ENCODE data around the gene BORCS6. TPM values are rescaled to one million over a fixed set of nuclear protein-coding genes. Genes with fewer than 3 reads are reported as not detected.
A peak's percentile ranks its signal among the peaks of the same experiment; 100 is the strongest.
"Not testable (repeated sequence)": the region's sequence is repeated elsewhere in the genome, so short reads cannot be mapped to it uniquely, and the experiment has no call there.

Gene BORCS6
- total RNA-seq, 1 donor from 2014 or later: 8.5 TPM

DNA sequence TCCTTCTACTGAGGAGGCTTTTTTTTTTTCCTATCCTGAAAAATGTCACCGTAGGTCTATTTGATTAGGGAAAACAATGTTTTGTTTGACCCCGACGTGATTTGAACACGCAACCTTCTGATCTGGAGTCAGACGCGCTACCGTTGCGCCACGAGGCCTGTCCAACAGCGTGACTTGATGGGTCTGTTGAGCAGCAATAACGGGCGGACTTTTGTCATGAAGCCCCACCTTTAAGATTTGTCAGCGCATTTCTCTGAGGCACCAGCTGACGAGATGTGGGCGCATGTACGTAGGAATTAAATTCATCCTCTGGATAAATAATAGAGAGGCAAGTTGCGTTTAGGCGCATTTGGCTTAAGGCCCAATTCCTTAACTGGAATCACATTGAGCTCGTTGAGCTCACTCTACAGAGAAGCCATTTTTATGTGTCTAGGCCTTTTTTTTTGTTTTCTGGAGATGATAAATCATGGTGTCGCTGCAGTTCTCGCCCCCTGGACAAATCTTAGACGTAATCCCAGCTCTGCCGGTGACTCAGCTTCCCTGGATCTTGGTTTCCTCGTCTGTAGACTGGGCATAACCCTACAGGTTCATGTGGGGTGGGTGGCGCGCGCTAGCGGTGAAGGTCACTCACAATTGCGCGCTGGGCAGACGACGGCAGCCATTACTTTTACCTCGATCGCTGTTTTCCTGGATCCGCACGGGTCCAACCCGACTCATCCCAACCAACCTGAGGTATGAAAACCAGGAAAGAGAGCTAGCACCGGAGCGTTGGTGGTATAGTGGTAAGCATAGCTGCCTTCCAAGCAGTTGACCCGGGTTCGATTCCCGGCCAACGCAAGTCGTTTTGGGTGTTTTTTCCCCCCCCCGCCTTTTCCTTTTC lies 31.0 kb upstream of the BORCS6 start:
- ATAC-seq (ENCODE audit: poor library complexity) (peak; percentile 81), DNase-seq (peak; percentile 88)
- intact Hi-C loops (cut with DNase I): loop anchor here (2.0 kb wide), 1 partner anchor 34 kb away; no protein-coding TSS in a partner anchor

DNA sequence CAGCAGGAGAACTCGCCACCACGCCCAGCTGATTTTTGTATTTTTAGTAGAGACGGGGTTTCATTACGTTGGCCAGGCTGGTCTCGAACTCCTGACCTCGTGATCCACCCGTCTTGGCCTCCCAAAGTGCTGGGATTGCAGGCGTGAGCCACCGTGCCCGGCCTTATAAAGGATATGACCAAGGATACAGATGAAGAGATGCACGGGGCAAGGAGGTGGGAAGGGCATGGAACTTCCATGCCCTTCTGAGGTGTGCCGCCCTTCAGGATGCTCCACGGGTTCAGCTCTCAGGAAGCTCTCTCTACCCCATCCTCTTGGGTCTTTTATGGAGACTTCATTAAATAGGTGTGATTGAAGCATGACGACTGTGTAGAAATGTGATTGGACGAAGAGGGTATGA lies 24.0 kb upstream of the BORCS6 start:
- ATAC-seq (ENCODE audit: poor library complexity); intact Hi-C loops (cut with DNase I); DNase-seq: not testable (repeated sequence)

DNA sequence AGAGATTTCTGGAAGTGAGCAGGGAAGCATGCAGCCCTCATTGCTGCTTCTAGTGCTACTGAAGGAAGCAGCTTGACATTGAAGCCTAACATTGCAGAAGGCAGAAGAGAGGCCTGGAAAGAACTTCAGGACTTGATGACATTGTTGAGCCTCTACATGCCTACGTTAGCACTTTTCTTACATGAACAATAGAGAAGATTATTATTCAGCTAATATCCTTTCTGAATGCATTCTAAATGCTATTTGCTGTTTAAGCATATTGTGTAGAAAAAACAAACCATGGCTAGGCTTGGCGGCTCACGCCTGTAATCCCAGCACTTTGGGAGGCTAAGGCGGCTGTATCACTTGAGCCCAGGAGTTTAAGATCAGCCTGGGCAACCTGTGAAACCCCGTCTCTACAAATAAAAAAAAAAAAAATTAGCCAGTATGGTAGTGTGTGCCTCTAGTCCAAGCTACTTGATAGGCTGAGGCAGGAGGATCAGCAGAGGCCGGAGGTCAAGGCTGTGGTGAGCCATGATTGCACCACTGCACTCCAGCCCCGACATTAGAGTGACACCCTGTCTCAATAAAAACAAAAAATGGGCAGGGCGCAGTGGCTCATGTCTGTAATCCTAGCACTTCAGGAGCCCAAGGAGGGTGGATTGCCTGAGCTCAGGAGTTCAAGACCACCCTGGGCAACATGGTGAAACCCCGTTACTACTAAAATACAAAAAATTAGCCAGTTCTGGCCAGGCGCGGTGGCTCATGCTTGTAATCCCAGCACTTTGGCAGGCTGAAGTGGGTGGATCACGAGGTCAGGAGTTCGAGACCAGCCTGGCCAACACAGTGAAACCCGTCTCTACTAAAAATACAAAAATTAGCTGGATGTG lies 22.6 kb upstream of the BORCS6 start:
- intact Hi-C loops (cut with DNase I): no loop called here
- DNase-seq (no peak), ATAC-seq (ENCODE audit: poor library complexity) (no peak)

DNA sequence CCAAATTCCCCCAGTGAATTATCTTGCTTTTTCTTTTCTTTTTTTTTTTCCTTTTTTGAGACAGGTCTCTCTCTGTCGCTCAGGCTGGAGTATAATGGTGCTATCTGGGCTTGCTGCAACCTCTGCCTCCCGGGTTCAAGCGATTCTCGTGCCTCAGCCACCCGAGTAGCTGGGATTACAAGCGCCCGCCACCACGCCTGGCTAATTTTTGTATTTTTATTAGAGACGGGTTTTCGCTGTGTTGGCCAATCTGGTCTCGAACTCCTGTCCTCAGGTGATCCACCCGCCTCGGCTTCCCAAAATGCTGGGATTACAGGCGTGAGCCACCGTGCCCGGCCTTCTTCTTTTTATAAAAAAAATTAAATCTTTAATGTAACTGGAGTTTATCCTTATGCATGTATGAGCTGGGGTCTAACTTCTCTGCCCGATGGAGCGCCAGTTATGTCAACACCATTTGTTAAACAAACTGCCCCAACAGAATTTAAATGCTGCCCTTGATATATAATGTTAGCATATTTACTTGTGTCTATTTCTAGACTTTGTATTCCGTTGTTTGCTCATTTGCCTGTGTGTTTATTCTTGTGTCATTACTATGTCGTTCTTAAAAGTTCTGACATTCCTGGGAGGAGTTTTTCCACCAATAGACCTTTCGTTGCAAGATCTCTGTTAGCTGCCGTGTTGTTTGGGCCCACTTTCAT lies 20.9 kb upstream of the BORCS6 start:
- DNase-seq (no peak), ATAC-seq (ENCODE audit: poor library complexity) (peak; percentile 32)

DNA sequence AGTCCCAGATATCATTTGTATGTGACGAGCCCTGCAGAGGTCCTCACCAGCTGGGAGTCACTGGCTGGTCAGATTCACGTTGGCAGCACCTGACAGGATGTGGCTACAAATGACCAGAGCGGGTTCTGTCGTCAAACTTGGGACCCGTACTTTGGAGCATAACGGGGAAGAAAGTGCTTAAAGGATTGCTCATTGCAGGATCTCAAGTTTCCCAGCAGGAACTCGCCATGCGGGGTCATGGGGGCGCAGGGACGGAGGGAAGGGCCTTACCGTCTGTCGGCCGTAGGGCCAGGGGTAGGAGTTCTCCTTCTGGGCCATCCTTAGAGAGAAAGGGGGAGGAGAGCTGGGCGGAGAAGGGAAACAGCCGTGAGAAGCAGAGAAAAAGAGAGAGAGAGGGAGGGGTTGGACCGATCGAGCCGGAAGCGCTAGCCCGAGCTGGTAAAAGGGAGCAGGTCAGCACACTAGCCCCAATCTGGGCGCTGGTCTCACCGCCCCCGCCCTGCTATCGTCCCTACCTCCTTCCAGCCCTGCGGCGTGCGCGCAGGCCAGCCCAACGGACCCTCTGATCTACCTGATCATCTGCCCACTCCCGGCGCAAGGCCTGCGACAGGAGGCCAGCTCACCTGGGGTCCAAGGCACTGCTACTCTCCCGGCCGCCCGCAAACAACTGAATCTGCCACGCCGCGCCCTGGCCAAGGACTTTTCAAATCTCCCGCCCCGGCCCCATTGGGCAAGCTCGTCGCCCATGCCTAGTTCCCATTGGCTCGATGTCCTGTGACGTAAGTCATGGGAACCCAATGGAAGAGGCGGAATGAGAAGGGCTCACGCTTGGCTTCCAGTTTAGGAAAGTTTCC lies 20.2 kb upstream of the BORCS6 start, which contains the start of gene AURKB:
Gene AURKB, minus strand, starts transcription at position 669 of the 854 bp plus-strand sequence. Its CDS starts 351 bp downstream, at position 318.
- DNase-seq: peak; percentile 94
- intact Hi-C loops (cut with DNase I): no loop called here
- peak; percentile 99 for ATAC-seq (ENCODE audit: poor library complexity)

More for the DNA sequence above, 20.9 kb upstream of the BORCS6 start:
- intact Hi-C loops (cut with DNase I): no loop called here

DNA sequence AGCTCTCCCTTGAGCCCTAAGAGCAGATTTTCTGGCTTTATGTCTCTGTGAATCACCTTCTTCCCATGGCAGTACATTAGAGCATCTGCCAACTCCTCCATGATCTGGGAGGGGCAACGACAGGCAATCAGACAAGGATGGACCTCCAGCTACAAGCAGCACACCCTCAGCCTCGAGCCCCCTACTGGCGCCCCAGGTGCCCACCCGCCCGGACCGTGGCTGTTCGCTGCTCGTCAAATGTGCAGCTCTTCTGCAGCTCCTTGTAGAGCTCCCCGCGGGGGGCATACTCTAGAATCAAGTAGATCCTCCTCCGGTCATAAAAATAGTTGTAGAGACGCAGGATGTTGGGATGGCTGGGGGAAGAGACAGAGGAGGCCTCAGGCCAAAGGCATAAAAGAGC lies 16.6 kb upstream of the BORCS6 start:
- intact Hi-C loops (cut with DNase I): no loop called here
- DNase-seq (peak; percentile 18), ATAC-seq (ENCODE audit: poor library complexity) (no peak)

DNA sequence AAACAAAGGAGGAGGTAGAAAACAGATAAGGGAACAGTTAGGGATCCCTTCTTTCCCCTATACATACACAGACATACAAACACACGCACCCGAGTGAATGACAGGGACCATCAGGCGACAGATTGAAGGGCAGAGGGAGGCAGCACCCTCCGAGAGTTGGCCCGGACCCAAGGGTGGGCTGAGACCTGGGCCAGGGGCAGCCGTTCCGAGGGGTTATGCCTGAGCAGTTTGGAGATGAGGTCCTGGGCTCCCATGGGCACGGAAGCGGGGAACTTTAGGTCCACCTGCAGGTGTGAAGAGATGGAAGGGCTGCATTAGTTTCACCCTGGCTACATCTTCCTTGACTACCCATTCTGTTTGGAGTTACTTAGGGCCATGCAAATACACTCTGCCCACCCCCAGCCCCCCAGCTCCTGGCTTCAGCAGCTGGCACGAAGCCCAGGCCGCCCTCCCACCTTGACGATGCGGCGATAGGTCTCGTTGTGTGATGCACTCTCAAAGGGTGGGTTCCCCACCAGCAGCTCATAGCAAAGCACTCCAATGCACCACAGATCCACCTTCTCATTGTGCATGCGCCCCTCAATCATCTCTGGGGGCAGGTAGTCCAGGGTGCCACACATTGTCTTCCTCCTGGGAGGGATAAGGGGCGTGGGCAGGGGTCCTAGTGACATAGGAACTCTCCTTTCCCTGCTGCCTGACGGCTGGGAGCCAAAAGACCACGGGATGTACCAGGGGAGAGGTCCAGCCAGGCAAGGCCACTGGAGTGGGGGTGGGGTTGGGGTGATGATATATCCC lies 15.0 kb upstream of the BORCS6 start:
- ATAC-seq (ENCODE audit: poor library complexity) (no peak), DNase-seq (peak; percentile 26)
- intact Hi-C loops (cut with DNase I): no loop called here

DNA sequence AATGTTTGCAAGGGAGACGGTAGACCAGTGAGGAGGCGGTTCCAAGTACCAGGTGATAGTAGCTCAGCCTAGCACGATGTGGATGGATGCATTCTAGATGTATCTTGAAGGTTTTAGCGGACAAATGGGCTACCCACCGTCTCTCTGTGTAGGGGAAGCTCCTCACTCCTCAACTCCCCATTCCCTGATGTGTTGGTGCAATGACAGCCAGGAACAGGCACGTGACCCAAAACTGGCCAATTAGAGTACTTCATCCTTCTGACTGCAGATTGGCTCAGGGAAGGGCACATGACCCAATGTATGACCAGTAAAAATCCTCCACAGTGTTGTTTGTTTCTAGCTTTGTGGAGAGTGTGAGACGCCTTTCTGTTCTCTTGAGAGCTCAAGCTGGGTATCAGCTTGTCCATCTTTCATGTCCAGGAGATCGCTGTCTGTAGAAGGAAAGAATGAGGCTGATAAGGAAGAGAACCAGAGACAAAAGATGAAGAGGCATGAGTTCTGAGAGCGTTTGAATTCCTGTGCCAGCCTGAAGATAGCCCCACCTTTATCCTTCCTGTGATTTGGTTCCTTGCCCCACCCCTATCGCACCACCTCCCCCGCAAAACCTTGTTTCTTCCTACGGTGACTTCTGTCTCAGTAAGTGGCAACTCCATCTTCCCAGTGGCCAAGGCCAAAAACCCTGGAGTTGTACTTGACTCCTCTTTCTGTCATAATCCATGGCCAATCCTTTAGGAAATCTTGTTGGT lies 2.3 kb upstream of the BORCS6 start:
- intact Hi-C loops (cut with DNase I): no loop called here
- ATAC-seq (ENCODE audit: poor library complexity): peak; percentile 55
- DNase-seq: peak; percentile 85

DNA sequence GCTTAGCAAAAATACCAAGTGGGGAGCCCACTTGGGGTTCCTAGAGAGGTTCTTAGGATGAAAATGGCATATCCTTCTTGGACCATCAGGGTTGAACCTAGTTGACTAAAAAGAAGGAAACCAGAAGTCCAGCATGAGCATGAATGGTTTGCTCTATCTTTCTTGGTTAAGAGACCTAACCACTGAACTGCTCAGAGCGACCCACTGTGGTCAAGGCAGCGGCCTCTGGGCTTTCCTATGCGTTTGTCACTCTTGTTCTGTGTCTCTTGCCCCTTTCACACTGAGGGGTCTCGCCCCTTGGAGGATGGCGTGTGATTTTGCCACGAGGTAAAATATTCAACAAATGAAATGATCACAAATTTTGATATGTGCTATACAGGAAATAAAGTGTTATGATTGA lies 526 bp upstream of the BORCS6 start:
- intact Hi-C loops (cut with DNase I): no loop called here
- DNase-seq (peak; percentile 34), ATAC-seq (ENCODE audit: poor library complexity) (no peak)

DNA sequence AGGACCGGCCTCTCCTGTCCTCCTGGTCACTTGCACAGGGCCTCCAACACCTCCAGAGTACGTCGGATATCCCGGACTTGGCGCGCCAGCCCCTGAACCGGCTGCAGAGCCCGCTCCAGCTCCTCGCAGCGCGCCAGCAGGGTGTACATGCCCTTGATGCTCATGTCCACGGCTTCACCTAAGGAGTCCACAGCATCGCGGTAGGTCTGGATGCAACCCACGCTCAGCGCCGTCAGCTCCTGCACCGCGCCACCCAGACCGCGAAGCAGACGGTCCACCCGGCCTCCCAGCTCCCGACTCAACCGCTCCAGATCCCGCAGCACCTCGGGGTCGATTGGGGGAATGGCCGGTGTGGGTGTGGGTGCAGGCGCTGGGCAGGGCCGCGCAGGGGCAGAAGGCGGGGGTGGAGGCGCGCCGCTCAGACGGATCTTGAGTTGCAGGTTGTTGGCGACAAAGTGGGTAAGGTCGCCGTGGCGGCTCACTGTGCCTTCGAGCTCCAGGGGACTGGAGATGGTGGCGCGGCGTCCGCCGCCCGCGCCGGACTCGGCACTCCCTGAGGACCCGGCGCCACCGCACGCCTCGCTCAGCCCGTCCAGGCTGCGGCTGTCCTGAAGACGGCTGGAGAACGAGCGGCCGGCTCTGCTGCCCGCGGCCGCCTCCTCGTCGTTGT lies 804 bp downstream of the BORCS6 start:
- ATAC-seq (ENCODE audit: poor library complexity) (no peak), DNase-seq (peak; percentile 50)
- intact Hi-C loops (cut with DNase I): no loop called here

DNA sequence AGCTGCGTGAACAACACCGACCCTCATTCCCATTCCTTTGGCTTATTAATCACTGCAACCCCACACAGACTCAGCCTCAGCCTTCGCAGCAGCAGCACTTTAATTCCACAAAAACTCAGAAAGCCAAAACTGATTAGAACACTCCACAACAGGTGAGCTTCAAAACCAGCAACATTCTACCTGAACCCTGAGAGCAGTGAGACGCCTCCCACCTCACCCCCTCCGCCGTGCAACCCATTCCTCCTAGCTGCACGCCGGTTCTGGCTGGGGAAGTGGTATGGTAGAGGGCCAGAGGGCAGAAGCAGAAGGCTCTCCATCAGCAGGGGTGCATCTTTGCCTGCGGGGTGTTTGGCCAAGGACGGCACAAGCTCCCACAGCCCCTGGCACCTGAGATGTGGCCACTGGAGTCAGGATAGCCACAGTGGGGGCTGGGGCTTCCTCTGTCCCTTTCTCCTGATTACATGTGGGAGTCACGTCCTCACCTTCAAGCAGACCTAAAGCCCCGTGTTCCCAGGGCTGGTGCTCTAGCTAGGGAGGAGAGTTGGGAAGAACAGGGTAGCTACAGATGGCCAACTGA lies 1.6 kb downstream of the BORCS6 start:
- peak; percentile 42 for DNase-seq
- intact Hi-C loops (cut with DNase I): no loop called here

DNA sequence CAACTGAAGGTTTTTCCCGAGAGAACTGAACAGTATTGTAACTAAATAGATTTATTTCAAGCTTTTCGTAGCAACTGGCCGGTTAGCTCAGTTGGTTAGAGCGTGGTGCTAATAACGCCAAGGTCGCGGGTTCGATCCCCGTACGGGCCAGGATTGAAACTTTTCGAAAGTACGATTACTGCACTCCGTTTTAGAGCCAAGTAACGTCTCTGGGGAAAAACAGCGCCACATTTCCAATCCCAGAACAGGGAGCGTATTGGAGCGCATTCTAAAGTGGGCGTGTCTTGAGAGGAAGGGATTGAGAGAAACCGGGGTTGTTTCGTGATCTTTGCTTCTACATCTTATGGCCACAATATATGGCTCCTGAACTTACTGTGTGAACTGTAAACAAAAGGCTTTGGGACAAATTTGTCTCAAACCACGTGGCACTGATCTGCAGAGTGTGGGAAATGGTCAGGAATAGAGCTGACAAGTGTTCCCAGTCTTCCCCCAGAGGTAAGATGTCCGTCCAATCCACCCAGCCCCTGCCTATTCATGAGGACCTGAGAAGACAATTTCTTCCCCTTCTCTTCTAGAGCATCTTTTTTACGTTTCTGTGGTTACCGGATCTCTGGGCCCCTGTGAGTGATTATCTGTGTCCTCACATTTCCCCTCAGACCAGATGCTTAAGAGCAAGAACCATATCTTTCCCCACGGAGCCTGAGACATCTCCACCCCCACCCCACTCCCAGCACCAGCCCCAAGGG lies 2.3 kb downstream of the BORCS6 start:
- intact Hi-C loops (cut with DNase I): loop anchor here (2.0 kb wide), 2 partner anchors 33 to 69 kb away; partner anchors contain the start of gene ALOXE3
- DNase-seq (peak; percentile 93), ATAC-seq (ENCODE audit: poor library complexity) (peak; percentile 64)

More for the DNA sequence above, 1.6 kb downstream of the BORCS6 start:
- no peak for ATAC-seq (ENCODE audit: poor library complexity)

DNA sequence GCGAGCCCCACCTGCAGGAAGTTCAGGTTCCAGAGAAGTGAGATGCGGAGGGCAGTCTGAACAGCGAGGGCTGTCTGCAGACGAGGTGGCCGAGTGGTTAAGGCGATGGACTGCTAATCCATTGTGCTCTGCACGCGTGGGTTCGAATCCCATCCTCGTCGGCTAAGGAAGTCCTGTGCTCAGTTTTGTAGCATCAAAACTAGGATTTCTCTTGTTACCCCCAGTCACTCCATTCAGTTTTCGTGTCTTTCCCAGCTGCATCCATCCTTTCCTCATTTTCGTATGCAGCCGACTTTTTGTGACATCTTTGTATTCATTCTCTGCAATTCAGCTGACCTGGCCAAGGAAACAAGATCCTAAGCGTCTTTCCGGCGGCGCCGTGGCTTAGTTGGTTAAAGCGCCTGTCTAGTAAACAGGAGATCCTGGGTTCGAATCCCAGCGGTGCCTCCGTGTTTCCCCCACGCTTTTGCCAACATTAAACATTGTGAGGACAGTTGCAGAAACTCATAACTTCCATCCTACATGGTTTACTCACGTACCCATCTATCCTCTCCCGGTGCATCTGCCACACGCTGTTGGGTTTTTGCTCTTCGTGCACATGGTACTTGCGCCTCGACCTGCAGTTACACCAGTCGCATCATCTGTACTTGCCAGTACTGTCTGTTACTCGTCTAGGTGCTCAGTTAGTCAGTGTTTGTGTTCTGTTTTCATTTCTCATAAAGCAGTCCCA lies 3.0 kb downstream of the BORCS6 start:
- DNase-seq (peak; percentile 94), ATAC-seq (ENCODE audit: poor library complexity) (peak; percentile 70)
- intact Hi-C loops (cut with DNase I): loop anchor here (2.0 kb wide), 2 partner anchors 34 to 68 kb away; partner anchors contain the start of gene ALOXE3

DNA sequence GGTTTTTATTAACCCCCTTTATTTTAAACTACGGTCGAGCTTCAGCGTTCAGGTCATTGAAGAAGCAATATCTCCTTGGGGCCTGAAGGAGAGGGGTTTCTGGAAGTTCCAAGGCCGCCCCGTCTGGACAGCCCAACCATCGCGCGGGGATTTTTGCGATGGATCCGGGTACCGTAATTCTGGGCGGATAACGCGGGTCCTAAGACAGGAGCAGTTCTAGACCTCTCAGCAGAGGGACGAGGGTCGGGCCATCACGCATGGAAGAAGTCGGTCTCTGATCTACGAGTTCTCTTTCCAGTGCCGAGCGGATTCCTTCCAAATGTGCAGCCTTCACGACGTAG lies 3.6 kb downstream of the BORCS6 start:
- DNase-seq (no peak), ATAC-seq (ENCODE audit: poor library complexity) (peak; percentile 0)
- intact Hi-C loops (cut with DNase I): loop anchor here (2.0 kb wide), 2 partner anchors 34 to 68 kb away; partner anchors contain the start of gene ALOXE3
